Heart left ventricle (tissue), 16 donors: ENCODE measurements around the gene STAMBP. TPM values are rescaled to one million over a fixed set of nuclear protein-coding genes. Genes with fewer than 3 reads are reported as not detected.

ENCODE experiments used
- ATAC-seq, 4 donors: fragments of 200-7000 bp; cut with Tn5 transposase; one replicate each; pipeline ENCODE4 v1.9.1; 2020 to 2022; ENCODE audit warnings: moderate library complexity in 4 of 4, mild to moderate bottlenecking in 3 of 4, moderate number of reproducible peaks in 1 of 4
- DNase-seq, 5 donors: peaks; one replicate each; pipeline ENCODE4 v3.0.0-alpha.2; 2020
- H3K27ac ChIP-seq, 12 donors: fragments of 200-600 bp; sonication (generic) in 4 of 12; one replicate each; pipeline versions ENCODE4 v1.5.0 to v1.8.0; 2016 to 2022; ENCODE audit warnings: mild to moderate bottlenecking in 2 of 12
- H3K27me3 ChIP-seq, 9 donors: fragments of 200-600 bp; sonication (generic) in 2 of 9; one replicate each; pipeline versions ENCODE4 v1.5.1 to v1.8.0; 2016 to 2022; ENCODE audit warnings: mild to moderate bottlenecking in 3 of 9
- H3K36me3 ChIP-seq, 9 donors: fragments of 200-600 bp; sonication (generic) in 2 of 9; one replicate each; pipeline versions ENCODE4 v1.5.0 to v1.8.0; 2018 to 2022; ENCODE audit warnings: mild to moderate bottlenecking in 2 of 9
- H3K4me1 ChIP-seq, 12 donors: fragments of 200-600 bp; sonication (generic) in 4 of 12; one replicate each; pipeline versions ENCODE4 v1.5.0 to v1.8.0; 2016 to 2022; ENCODE audit warnings: mild to moderate bottlenecking in 3 of 12
- H3K4me3 ChIP-seq, 12 donors: fragments of 200-600 bp; sonication (generic) in 4 of 12; one replicate each; pipeline versions ENCODE4 v1.5.0 to v1.8.0; 2017 to 2022; ENCODE audit warnings: mild to moderate bottlenecking in 9 of 12, moderate library complexity in 4 of 12
- H3K9me3 ChIP-seq, 12 donors: fragments of 200-600 bp; sonication (generic) in 4 of 12; one replicate each; pipeline versions ENCODE4 v1.5.0 to v1.8.0; 2016 to 2022; ENCODE audit warnings: mild to moderate bottlenecking in 1 of 12
- CTCF ChIP-seq, 12 donors: fragments of 200-600 bp; sonication (generic) in 4 of 12; IDR thresholded peaks; one replicate each; pipeline versions ENCODE4 v1.5.0 to v1.8.0; 2018 to 2022; ENCODE audit warnings: antibody characterized with exemption in 12 of 12, mild to moderate bottlenecking in 5 of 12
- POLR2A ChIP-seq, 2 donors: fragments of 450-650 bp; IDR thresholded peaks; one replicate each; pipeline ENCODE4 v1.6.1; 2017; ENCODE audit warnings: antibody characterized with exemption in 2 of 2, mild to moderate bottlenecking in 2 of 2, moderate library complexity in 2 of 2
- WGBS, 4 donors: extraction: QIAGEN DNeasy Blood & Tissue Kit in 2 of 4; methylation state at CpG; one replicate each; pipeline versions ENCODE4 v1.1.5 to v1.1.7; 2013 to 2018; 5-methylcytosine and 5-hydroxymethylcytosine counted together
- intact Hi-C, 10 donors: fragments of 100-400 bp; cut with DNase I; formaldehyde crosslinking; loops; one replicate each; pipeline versions ENCODE4 v1.11.1 to v1.14.2; 2022
- polyA plus RNA-seq, 2 donors: library from polyadenylated mRNA; stranded (reverse); fragments of 200-250 nt; gene quantifications; one replicate each; pipeline ENCODE4 v1.2.3, GENCODE V29; 2013
- total RNA-seq, 9 donors: library from RNA; depleted of rRNA in 2 of 9; stranded (reverse); fragments of >200 nt in 2 of 9; fragmentation: NEBNext Ultra II Directional in 3 of 9; extraction: Animal tissue kit (Norgen Biotek cat#: 25700) in 3 of 9; gene quantifications; one replicate each; pipeline versions ENCODE4 v1.1.0 to v1.2.4, GENCODE V29; 2016 to 2023
- donor health status: ischemic (EF 13 %, LVEDD 7.1; RV severe dilation, severe dysfunction).
- donor health status: healthy with polysubstance abuse.
- donor health status: DM: no; HTN: yes; CAD: no.
- donor health status: DM: no; HTN: no; CAD: no.
- donor health status: ischemic (EF 25% LVEDD 6.9; RV normal size, moderate dysfunction).
- donor health status: ischemic (EF 25% LVEDD 5.7; RV mildly dilated, moderate dysfunction).
- donor health status: healthy.
- donor health status: DM: yes; HTN: yes; CAD: no.
- donor health status: ischemic (EF 35%, LVEDD 5.7; RV mildly dilated, moderate dysfunction).
- donor health status: nonischemic (EF 11% LVEDD 7.7; RV severe dilation, severe dysfunction).
- donor health status: DM: yes; HTN: yes; CAD: no.
- donor health status: PGD.
- donor health status: ischemic (EF 29% LVEDD 5.4; RV normal size, mild dysfunction).
- donor health status: nonischemic (EF 23%, LVEDD 6.1; RV moderate dilation, normal function).

The STAMBP gene
- total and polyA plus RNA-seq, 11 donors: 13.2 to 38.0 (median 33.0) TPM

GRCh38 chr2:73825408-73825807 lies 3.4 kb upstream of the STAMBP start:
- Histone ChIP-seq H3K4me1 (peaks cover 0 to 21% (median 12%) of the 10 kb centered on the region in 12 donors), H3K9me3 (no peaks in the 10 kb centered on the region), H3K4me3 (no peak overlapping the region), H3K27me3 (no peaks in the 10 kb centered on the region), H3K36me3 (no peaks in the 10 kb centered on the region), H3K27ac (no peak overlapping the region)
- no peak for TF ChIP-seq POLR2A (IDR thresholded peaks at IDR 0.05)
- TF ChIP-seq CTCF (IDR thresholded peaks at IDR 0.05): no peak
- intact Hi-C loops: loop anchor here in 4 of 10 donors (10.0 kb wide), 7 partner anchors 159 to 759 kb away; partner anchors contain the start of genes TET3 (in 4 of the 4) and BOLA3 (in 2 of the 4)
- DNase-seq (no peak), ATAC-seq (no peak)
- 62 to 80% (median 70%) methylated on average over 4 of the region's 4 CpGs for WGBS, 4 donors

GRCh38 chr2:73827018-73827417 lies 1.7 kb upstream of the STAMBP start:
- ATAC-seq (no peak), DNase-seq (no peak)
- intact Hi-C loops: loop anchor here in 4 of 10 donors (10.0 kb wide), 7 partner anchors 158 to 758 kb away; partner anchors contain the start of genes TET3 (in 4 of the 4) and BOLA3 (in 2 of the 4)
- Histone ChIP-seq H3K9me3 (no peaks in the 10 kb centered on the region), H3K4me1 (peaks cover 0 to 31% (median 12%) of the 10 kb centered on the region in 12 donors), H3K27ac (peak overlapping the region in 1 of 12 donors; percentile 48), H3K36me3 (peaks cover 0 to 14% (median 11%) of the 10 kb centered on the region in 9 donors), H3K27me3 (no peaks in the 10 kb centered on the region), H3K4me3 (no peak overlapping the region)
- peak in 5 of 12 donors; percentile 7 to 20 (median 9) for TF ChIP-seq CTCF (IDR thresholded peaks at IDR 0.05)
- no peak for TF ChIP-seq POLR2A (IDR thresholded peaks at IDR 0.05)
- WGBS, 4 donors: 31 to 46% (median 41%) methylated on average over 2 of the region's 2 CpGs

GRCh38 chr2:73827660-73828388 lies 937 bp upstream of the STAMBP start:
- intact Hi-C loops: loop anchor here in 4 of 10 donors (10.0 kb wide), 7 partner anchors 157 to 757 kb away; partner anchors contain the start of genes TET3 (in 4 of the 4) and BOLA3 (in 2 of the 4)
- 74 to 79% (median 77%) methylated on average over 9 of the region's 9 CpGs for WGBS, 4 donors
- Histone ChIP-seq H3K36me3 (peaks cover 0 to 22% (median 17%) of the 10 kb centered on the region in 9 donors), H3K4me3 (peak overlapping the region in 11 of 12 donors; percentile 71 to 97 (median 91)), H3K4me1 (peaks cover 0 to 37% (median 15%) of the 10 kb centered on the region in 12 donors), H3K9me3 (no peaks in the 10 kb centered on the region), H3K27me3 (no peaks in the 10 kb centered on the region), H3K27ac (peak overlapping the region in 9 of 12 donors; percentile 57 to 99 (median 95))
- TF ChIP-seq CTCF (IDR thresholded peaks at IDR 0.05): no peak
- no peak for TF ChIP-seq POLR2A (IDR thresholded peaks at IDR 0.05)
- DNase-seq (no peak), ATAC-seq (no peak)

GRCh38 chr2:73828389-73828817 lies 358 bp upstream of the STAMBP start:
- Histone ChIP-seq H3K27me3 (no peaks in the 10 kb centered on the region), H3K27ac (peak overlapping the region in 11 of 12 donors; percentile 57 to 99 (median 95)), H3K4me3 (peak overlapping the region in 11 of 12 donors; percentile 71 to 97 (median 91)), H3K4me1 (peaks cover 0 to 40% (median 17%) of the 10 kb centered on the region in 12 donors), H3K9me3 (no peaks in the 10 kb centered on the region), H3K36me3 (peaks cover 0 to 28% (median 23%) of the 10 kb centered on the region in 9 donors)
- TF ChIP-seq POLR2A (IDR thresholded peaks at IDR 0.05) (no peak), CTCF (IDR thresholded peaks at IDR 0.05) (no peak)
- no peak for ATAC-seq
- no peak for DNase-seq
- intact Hi-C loops: loop anchor here in 4 of 10 donors (10.0 kb wide), 7 partner anchors 156 to 756 kb away; partner anchors contain the start of genes TET3 (in 4 of the 4) and BOLA3 (in 2 of the 4)
- 55 to 62% (median 62%) methylated on average over 4 of the region's 4 CpGs for WGBS, 4 donors
